ENCODE data around the gene HSPA12B.
A peak's percentile ranks its signal among the peaks of the same experiment; 100 is the strongest.

Gene HSPA12B

GRCh38 chr20:3767427-3768341 lies 35.2 kb downstream of the HSPA12B start, which contains the start of gene ADISSP:
Gene ADISSP, minus strand, starts transcription at chr20:3767753. Its CDS starts 7,653 bp downstream, at chr20:3760100.
- peak; percentile 96 for DNase-seq

- peak; percentile 84 for DNase-seq
Measured at GRCh38 chr20:3768342-3769130, 36.1 kb downstream of the HSPA12B start.

GRCh38 chr20:3771552-3772058 lies 39.1 kb downstream of the HSPA12B start:
- DNase-seq, result no peak

GRCh38 chr20:3775457-3776108 lies 43.1 kb downstream of the HSPA12B start:
- DNase-seq, result no peak

GRCh38 chr20:3777381-3777715 lies 44.9 kb downstream of the HSPA12B start:
- no peak for DNase-seq

- peak; percentile 52 for DNase-seq
Measured at GRCh38 chr20:3777716-3778629, 45.5 kb downstream of the HSPA12B start.

- no peak for DNase-seq
Measured at GRCh38 chr20:3778976-3779375, 46.5 kb downstream of the HSPA12B start.

GRCh38 chr20:3781153-3781910 lies 48.8 kb downstream of the HSPA12B start, which contains the start of gene SPEF1:
Gene SPEF1, minus strand, starts transcription at chr20:3781448. Its CDS starts 161 bp downstream, at chr20:3781287.
- DNase-seq, result no peak

- no peak for DNase-seq
Measured at GRCh38 chr20:3782597-3782996, 50.1 kb downstream of the HSPA12B start.

- DNase-seq, result no peak
Measured at GRCh38 chr20:3783068-3783489, 50.6 kb downstream of the HSPA12B start.

- no peak for DNase-seq
Measured at GRCh38 chr20:3783511-3784195, 51.2 kb downstream of the HSPA12B start.

GRCh38 chr20:3784216-3784853 lies 51.9 kb downstream of the HSPA12B start:
- DNase-seq, result no peak

GRCh38 chr20:3784863-3785239 lies 52.4 kb downstream of the HSPA12B start:
- DNase-seq, result no peak

GRCh38 chr20:3785240-3786125 lies 53.0 kb downstream of the HSPA12B start:
- no peak for DNase-seq

- no peak for DNase-seq
Measured at GRCh38 chr20:3786126-3786484, 53.6 kb downstream of the HSPA12B start.

GRCh38 chr20:3786665-3787323 lies 54.3 kb downstream of the HSPA12B start, which contains the start of gene CENPB:
Gene CENPB, minus strand, starts transcription at chr20:3786740. Its CDS starts 257 bp downstream, at chr20:3786483.
- DNase-seq, result peak; percentile 91

GRCh38 chr20:3787324-3788014 lies 55.0 kb downstream of the HSPA12B start:
- DNase-seq, result no peak

Measured in activated CD8-positive, alpha-beta memory T cell treated with anti-CD3 and anti-CD28 coated beads, Interleukin-2, amount 50 U/mL, for 4 hours (primary cell).